ENCODE results near the gene SPRED3. TPM values are rescaled to one million over a fixed set of nuclear protein-coding genes. Genes with fewer than 3 reads are reported as not detected.
A peak's percentile ranks its signal among the peaks of the same experiment; 100 is the strongest.

Gene SPRED3
- total RNA-seq, 1 experiment from 2014 or later = 3.5 TPM

DNA sequence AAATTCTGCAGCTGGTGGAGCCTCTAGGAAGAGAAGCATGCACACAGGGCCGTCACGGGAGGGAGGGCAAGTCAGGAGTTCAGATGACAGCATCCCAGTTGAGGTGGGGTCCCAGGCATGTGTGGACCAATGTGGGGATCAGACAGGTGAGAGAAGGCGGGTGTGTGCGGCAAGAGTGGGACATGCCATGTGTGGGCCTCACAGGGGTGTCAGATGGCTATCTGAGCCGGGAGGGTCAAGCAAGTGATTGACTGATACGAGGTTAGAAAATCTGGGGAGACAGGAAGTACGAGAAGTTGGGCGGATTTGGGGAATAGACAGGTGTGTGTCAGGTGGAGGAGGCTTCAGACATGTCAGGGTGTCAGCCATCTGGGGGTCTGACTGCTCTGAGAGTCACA, 28.6 kb downstream of the SPRED3 start:
- intact Hi-C loops (cut with micrococcal nuclease; ENCODE audit: unreplicated experiment) = no loop called here
- TF ChIP-seq, protein P1, sequence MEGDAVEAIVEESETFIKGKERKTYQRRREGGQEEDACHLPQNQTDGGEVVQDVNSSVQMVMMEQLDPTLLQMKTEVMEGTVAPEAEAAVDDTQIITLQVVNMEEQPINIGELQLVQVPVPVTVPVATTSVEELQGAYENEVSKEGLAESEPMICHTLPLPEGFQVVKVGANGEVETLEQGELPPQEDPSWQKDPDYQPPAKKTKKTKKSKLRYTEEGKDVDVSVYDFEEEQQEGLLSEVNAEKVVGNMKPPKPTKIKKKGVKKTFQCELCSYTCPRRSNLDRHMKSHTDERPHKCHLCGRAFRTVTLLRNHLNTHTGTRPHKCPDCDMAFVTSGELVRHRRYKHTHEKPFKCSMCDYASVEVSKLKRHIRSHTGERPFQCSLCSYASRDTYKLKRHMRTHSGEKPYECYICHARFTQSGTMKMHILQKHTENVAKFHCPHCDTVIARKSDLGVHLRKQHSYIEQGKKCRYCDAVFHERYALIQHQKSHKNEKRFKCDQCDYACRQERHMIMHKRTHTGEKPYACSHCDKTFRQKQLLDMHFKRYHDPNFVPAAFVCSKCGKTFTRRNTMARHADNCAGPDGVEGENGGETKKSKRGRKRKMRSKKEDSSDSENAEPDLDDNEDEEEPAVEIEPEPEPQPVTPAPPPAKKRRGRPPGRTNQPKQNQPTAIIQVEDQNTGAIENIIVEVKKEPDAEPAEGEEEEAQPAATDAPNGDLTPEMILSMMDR (IDR thresholded peaks at IDR 0.05; ENCODE audit: insufficient read depth in 1 of 2, low read depth in 1 of 2, low read length in 1 of 2, severe bottlenecking in 1 of 2, unreplicated experiment in 1 of 2) = no peak
- H3K36me3 Mint-ChIP-seq (ENCODE audit: insufficient read depth, unreplicated experiment) = peaks cover 8% of the 10 kb centered on the region
- DNase-seq = no peak
- no peaks in the 10 kb centered on the region for H3K27me3 ChIP-seq (replicated peaks; ENCODE audit: control insufficient read depth, insufficient read depth, low read length)
- H3K36me3 ChIP-seq (ENCODE audit: control insufficient read depth, insufficient read depth, low read length) = no peaks in the 10 kb centered on the region
- H3K9me3 ChIP-seq = no peaks in the 10 kb centered on the region
- POLR2A ChIA-PET = no interaction called here
- H3K9me3 Mint-ChIP-seq (ENCODE audit: unreplicated experiment) = no peaks in the 10 kb centered on the region
- H3K27ac Mint-ChIP-seq (ENCODE audit: unreplicated experiment) = peak overlapping the region; percentile 74
- peaks cover 15% of the 10 kb centered on the region for H3K4me1 ChIP-seq
- peak overlapping the region; percentile 37; the same call in 1 of the 2 replicates for H3K4me3 ChIP-seq (ENCODE audit: low read depth, low read length)
- H3K4me1 Mint-ChIP-seq (ENCODE audit: low read depth, unreplicated experiment) = peaks cover 12% of the 10 kb centered on the region
- peak overlapping the region; percentile 81 for H3K4me3 Mint-ChIP-seq (ENCODE audit: unreplicated experiment)
- peaks cover 7% of the 10 kb centered on the region for H3K27me3 Mint-ChIP-seq (ENCODE audit: insufficient read depth, unreplicated experiment)
- CTCF ChIA-PET = interaction anchor here (0.9 kb wide), 1 partner anchor 14 kb away, joined by 6 read pairs; the partner anchor contains the start of gene FAM98C
- no TSS peak for BruUV-seq (replicated peaks)

DNA sequence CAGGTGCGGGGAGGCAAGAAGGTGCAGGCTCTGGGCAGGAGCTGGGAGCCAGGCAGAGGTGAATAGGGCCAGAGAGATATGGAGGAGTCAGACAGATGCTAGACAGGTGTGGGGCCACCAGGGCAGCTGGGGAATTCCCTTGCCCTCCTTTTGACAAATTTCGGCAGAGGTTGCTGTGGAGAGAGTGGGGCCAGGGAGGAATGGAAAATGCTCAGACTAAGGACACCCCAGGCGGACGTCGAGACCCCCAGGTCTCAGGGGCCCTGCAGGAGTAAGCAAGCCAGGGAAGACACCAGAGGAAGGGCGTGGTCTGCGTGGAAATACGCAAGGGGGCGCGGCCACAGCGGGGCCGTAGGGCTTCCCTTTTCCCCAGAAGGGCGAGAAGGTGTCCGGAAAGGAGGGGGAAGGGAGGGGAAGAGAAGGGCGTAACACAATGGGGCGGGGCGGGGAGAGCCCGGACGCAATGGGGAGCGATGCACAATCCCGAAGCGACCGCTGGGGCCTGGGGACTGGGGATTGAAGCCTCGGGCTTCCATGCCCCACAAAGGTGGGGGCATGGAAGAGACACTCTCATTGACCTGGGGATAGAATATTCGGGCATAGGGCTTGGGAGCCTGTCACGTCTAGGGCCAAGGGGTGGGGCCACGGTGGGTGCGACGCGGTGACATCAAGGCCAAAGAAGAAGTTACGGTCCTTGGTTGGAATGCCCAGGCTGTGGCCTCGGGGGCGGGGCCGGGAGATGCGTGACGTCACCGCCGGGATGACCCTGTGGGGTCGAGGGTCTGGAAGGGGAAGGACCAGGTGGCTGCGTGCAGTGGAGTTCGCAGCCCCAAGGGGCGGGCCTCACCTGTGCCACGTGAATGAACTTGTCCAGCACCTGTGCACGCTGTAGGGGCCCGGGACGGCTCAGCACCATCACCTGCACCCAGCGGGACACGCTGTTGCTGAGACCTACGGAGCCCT, 29.3 kb downstream of the SPRED3 start:
- Histone ChIP-seq H3K4me3 (ENCODE audit: low read depth, low read length) (peak overlapping the region; percentile 37), H3K36me3 (ENCODE audit: control insufficient read depth, insufficient read depth, low read length) (no peaks in the 10 kb centered on the region), H3K27me3 (replicated peaks; ENCODE audit: control insufficient read depth, insufficient read depth, low read length) (no peaks in the 10 kb centered on the region), H3K4me1 (peaks cover 11% of the 10 kb centered on the region), H3K9me3 (no peaks in the 10 kb centered on the region)
- H3K9me3 Mint-ChIP-seq (ENCODE audit: unreplicated experiment) = no peaks in the 10 kb centered on the region
- TF ChIP-seq, protein P1 (IDR thresholded peaks at IDR 0.05; ENCODE audit: insufficient read depth in 1 of 2, low read depth in 1 of 2, low read length in 1 of 2, severe bottlenecking in 1 of 2, unreplicated experiment in 1 of 2) = peak; percentile 15
- H3K4me1 Mint-ChIP-seq (ENCODE audit: low read depth, unreplicated experiment) = peaks cover 12% of the 10 kb centered on the region
- peak overlapping the region; percentile 81 for H3K4me3 Mint-ChIP-seq (ENCODE audit: unreplicated experiment)
- peaks cover 7% of the 10 kb centered on the region for H3K27me3 Mint-ChIP-seq (ENCODE audit: insufficient read depth, unreplicated experiment)
- DNase-seq = peak; percentile 85 to 88
- intact Hi-C loops (cut with micrococcal nuclease; ENCODE audit: unreplicated experiment) = no loop called here
- ChIA-PET POLR2A (no interaction called here), CTCF (interaction anchor here (0.9 to 1.2 kb wide), 2 partner anchors 15 kb away, joined by 3 to 6 read pairs; partner anchors contain the start of gene FAM98C)
- no TSS peak for BruUV-seq (replicated peaks)
- H3K27ac Mint-ChIP-seq (ENCODE audit: unreplicated experiment) = peak overlapping the region; percentile 74
- H3K36me3 Mint-ChIP-seq (ENCODE audit: insufficient read depth, unreplicated experiment) = peaks cover 8% of the 10 kb centered on the region

DNA sequence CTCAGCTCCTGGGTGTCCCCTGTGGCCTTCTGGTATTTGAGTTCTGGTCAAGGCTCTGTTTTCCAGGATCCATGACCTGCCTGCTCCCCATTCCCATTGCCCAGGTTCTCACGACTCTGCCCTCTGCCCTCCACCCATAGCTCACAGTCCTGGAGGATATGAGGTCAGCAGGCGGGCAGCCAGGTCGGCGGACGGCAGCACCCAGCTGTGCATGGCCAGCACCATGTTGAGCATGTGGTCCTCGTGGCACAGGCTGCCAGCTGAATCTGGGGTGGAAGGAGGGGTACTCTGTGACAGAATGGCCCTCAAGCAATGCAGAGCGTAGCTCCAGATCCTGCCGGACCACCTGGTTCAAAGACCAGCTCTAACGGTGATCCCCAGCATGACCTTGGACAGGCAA, 32.4 kb downstream of the SPRED3 start:
- intact Hi-C loops (cut with micrococcal nuclease; ENCODE audit: unreplicated experiment) = no loop called here
- no peak overlapping the region for H3K4me3 Mint-ChIP-seq (ENCODE audit: unreplicated experiment)
- CTCF ChIA-PET = interaction anchor here (1.0 kb wide), 1 partner anchor 18 kb away, joined by 3 read pairs; the partner anchor contains the start of gene FAM98C
- TF ChIP-seq, protein P1 (IDR thresholded peaks at IDR 0.05; ENCODE audit: insufficient read depth in 1 of 2, low read depth in 1 of 2, low read length in 1 of 2, severe bottlenecking in 1 of 2, unreplicated experiment in 1 of 2) = no peak
- peaks cover 7% of the 10 kb centered on the region for H3K27me3 Mint-ChIP-seq (ENCODE audit: insufficient read depth, unreplicated experiment)
- Histone ChIP-seq H3K4me1 (peaks cover 10% of the 10 kb centered on the region; the same call in 1 of the 2 replicates), H3K9me3 (no peaks in the 10 kb centered on the region), H3K4me3 (ENCODE audit: low read depth, low read length) (no peak overlapping the region), H3K27me3 (replicated peaks; ENCODE audit: control insufficient read depth, insufficient read depth, low read length) (no peaks in the 10 kb centered on the region), H3K36me3 (ENCODE audit: control insufficient read depth, insufficient read depth, low read length) (no peaks in the 10 kb centered on the region)
- peaks cover 12% of the 10 kb centered on the region for H3K4me1 Mint-ChIP-seq (ENCODE audit: low read depth, unreplicated experiment)
- POLR2A ChIA-PET = no interaction called here
- H3K27ac Mint-ChIP-seq (ENCODE audit: unreplicated experiment) = no peak overlapping the region
- DNase-seq = no peak
- H3K9me3 Mint-ChIP-seq (ENCODE audit: unreplicated experiment) = no peaks in the 10 kb centered on the region
- BruUV-seq (replicated peaks) = no TSS peak
- H3K36me3 Mint-ChIP-seq (ENCODE audit: insufficient read depth, unreplicated experiment) = peaks cover 8% of the 10 kb centered on the region
